NOMO-1 treated with DMSO at 0.1 percent for 48 hours (cell line): ENCODE measurements around the gene SIRT7.

ENCODE experiments used
- DNase-seq: peaks from one replicate; lab custom pipeline; 2025; ENCODE audit not compliant: unreplicated experiment; lab: John Stamatoyannopoulos, UW

The SIRT7 gene

DNA sequence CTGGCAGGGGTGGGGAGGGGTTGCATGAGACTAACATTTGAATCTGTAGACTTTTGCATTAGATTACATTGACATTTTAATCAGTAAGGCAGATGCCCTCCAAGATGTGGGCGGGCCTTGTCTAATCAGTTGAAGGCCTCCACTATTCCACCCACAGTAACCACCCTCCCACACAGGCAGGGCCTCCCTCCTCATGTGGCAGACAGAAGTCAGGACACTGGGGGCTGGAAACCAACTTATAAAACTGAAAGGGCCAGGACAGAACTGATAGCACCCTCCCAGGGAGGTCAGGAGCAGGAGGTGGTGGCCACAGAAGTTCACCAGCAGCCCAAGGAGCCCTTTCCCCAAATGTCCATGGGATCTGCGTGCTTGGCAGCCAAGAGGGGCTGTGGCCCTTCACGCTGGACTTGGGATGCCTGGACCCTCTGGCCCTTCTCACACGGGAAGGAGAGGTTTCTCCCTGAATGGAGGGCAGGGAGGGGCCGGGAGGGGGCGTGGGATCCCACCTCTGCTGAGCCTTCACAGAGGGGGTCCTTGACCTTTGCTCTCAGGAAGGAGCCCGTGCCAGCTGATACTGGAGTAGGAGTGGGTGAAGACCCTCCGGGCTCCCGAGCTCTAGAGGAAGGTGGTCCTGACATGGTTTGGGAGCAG is 14.5 kb upstream of the SIRT7 start:
- no peak for DNase-seq

DNA sequence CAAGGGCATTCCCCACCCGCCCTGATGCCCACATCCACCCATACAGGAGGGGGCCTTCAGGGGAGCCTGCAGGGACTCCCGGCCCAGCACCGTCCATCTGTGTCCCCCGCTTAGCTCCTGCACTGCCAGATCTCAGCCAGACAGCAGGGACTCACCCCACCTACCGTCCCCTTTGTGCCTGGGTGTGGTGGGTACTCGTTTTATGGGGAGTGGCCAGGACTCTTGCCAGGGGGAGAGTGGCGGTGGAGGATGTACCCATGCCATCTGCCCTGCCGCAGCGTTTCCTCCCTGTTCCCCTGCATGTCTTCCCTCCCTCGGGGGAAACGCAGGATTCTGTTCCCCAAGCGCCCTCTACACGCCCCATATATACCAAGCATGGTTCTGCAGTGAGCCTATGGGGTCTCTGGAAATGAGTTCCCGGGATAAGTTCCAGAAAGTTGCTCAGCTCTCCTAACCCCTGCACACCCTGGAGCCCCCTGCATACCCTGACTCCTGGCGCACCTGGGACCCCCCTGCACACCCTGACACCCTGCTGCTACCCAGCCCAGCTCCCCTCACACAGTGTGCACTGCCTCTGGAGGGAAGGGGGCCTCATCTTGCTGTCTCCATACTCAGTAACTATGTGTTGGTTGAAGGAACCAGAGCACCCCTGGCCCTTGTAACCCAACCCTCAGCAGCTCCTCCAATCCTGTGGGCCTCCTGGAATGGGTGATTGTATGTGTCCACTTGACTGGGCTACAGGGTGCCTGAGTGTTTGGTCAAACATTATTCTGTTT is 13.8 kb upstream of the SIRT7 start:
- DNase-seq: no peak

GRCh38 chr17:81931189-81931556 is 13.2 kb upstream of the SIRT7 start:
- no peak for DNase-seq

DNA sequence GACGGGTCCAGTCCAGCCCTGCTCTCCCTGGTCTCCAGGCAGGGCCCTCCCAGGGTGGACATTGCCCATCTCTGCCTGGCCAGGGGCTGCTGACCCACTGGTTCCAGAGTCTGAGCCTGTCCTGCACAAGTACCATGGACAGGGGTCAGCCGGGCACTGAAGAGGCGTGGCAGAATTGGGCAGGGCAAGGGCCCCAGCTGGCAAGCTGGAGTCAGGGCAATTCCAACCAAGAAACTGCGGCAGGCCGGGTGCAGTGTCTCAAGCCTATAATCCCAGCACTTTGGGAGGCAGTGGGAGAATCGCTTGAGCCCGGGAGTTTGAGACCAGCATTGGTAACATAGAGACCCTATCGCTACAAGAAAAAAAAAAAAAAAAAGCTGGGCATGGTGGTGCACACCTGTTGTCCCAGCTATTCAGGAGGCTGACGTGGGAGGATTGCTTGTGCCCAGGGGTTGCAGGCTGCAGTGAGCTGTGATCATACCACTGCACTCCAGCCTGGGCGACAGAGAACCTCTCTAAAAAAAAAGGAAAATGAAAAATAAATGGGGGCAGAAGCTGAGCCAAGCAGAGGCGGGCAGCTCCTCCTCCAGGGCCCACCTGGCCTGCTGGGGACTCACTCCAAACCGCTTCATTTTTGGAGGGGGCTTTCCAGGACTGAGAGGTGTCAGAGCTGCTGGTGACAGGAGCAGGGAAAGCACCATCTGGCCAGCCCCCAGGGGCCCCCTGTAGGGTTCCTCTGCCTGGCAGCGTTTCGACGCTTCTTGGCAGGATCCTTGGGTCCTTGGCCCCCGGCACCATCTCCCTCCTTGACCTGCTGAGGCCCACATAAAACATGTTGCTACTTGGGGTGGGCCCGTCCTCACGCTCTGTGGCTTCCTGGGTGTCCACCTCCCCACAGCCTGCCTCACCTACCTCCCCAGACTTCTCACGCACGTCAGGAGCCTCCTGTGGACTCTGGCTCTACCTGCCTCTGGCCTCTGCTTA is 12.5 kb upstream of the SIRT7 start:
- no peak for DNase-seq

DNA sequence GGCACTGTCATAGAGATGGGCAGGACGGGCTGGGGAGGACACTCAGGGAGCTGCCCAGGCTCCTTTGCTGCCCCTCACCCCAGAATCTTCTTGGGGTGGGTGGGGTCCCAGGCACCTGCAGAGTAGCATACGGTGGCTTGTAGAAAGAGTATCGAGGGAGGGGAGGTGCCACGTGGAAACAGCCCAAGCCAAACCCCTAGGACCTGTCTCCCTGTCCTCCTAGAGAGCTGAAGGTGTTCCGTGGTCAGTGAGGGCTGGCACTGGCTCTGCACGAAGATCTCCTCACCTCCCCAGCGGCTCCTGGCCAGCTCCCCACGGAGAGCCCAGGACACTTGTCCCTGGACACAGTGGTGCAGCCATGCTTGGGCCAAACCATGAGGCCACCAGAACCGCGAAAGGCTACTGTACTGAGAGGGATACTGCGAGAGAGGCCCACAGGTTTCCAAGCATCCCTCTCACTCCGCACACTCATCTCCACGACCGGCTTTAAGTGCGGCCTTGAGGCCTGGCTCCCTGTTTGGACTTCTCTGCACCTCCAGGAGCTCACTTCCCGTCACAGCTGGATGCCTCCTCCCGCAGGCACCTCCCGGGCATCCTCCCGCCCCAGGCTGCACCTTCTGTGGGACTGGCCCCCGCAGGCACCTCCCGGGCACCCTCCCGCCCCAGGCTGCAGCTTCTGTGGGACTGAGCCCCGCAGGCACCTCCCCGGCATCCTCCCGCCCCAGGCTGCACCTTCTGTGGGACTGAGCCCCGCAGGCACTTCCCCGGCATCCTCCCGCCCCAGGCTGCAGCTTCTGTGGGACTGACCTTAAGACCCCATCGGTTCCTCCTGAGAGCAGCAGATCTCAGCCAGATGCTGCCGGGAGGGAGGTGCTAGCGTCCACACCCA is 11.5 kb upstream of the SIRT7 start:
- DNase-seq: no peak

DNA sequence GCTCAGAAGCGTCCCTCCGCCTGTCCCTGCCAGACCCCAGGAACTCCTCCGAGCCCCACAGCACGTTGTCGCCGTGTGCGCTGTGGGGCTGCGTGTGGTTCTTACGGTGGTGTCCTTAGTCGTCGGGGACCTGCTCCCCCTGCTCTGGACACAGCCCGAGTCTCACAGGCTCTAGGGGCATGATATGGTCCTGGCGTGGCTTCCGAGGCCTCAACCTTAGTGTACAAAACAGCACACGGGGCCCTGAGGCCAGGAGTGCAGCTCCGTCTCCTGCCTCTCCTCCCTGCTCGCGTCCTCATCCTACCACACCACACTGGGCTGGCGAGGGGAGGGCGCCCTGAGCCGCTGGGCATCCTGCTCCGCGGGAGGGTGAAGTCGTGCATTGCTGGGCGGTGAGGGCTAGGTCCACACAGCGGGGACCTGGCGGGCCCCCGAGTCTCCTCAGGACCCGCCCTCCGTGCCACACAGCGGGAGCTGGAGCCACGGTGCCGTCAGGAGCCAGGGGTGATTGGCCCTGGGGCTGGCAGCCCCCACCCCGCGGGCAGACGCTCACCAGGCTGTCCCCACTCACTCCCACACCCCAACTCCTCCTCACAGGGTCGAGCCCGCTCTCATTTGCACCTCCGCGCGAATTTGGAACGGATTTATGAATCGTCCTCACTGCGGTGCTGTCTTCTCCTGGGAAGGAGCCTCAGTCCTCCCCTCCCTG is 10.7 kb upstream of the SIRT7 start:
- DNase-seq: no peak

GRCh38 chr17:81927653-81928543 is 9.9 kb upstream of the SIRT7 start, which contains the start of gene MAFG:
MAFG (minus strand) TSS chr17:81927735; CDS start chr17:81923185, 4,550 bp downstream.
- peak; percentile 86 for DNase-seq

GRCh38 chr17:81927152-81927652 is 9.2 kb upstream of the SIRT7 start:
- DNase-seq: no peak

- DNase-seq: peak; percentile 51
Measured at GRCh38 chr17:81926451-81927151, 8.6 kb upstream of the SIRT7 start.

GRCh38 chr17:81925860-81926450 is 8.0 kb upstream of the SIRT7 start:
- DNase-seq: no peak

DNA sequence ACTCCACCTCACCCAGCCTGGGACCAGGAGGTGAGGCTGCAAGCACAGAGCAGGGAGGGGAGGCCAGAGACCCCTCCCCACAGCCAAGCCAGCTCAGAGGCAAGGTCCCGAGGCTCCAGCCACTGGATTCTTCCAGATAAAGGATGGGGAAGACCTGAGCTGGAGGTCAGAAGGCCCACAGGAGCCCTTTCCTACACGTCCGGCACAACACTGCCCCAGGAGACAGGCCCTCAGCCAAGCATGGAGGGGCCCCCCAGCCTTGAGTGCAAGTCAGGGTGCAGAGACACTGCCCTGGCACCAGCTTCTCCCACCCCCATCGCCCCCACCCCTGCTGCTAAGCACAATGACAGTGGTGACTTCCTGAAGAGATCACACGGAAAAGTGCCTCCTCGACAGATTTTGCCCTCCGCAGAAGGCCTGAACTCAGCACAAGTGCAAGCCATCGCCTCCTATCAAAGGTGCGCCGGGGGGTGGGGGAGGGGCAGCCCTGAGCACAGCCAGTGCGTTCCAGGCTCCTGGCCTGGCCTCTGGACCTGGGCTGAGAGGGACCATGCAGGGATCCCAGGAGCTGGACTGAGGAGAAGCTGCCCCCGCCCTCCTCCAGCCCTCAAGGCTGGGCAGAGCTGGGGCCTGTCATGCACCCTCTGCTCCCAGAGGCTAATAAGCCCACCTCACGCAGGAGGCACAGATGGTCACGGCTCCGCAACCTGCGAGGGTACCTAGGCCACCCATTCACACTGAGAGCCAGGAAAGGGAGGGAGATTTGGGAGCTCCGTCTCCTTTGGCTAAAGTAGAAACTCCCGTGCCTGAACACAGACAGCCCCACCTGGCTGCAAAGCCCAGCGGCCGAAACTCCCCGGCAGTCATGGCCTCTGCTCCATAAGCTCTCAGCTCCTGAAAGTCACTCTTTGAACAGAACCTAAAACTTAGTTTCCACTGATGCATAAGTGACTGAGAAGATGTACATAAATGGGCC is 6.9 kb upstream of the SIRT7 start:
- DNase-seq: no peak

GRCh38 chr17:81923302-81924260 is 5.6 kb upstream of the SIRT7 start:
- DNase-seq: peak; percentile 91

- peak; percentile 84 for DNase-seq
Measured at GRCh38 chr17:81922566-81923301, 4.8 kb upstream of the SIRT7 start.

DNA sequence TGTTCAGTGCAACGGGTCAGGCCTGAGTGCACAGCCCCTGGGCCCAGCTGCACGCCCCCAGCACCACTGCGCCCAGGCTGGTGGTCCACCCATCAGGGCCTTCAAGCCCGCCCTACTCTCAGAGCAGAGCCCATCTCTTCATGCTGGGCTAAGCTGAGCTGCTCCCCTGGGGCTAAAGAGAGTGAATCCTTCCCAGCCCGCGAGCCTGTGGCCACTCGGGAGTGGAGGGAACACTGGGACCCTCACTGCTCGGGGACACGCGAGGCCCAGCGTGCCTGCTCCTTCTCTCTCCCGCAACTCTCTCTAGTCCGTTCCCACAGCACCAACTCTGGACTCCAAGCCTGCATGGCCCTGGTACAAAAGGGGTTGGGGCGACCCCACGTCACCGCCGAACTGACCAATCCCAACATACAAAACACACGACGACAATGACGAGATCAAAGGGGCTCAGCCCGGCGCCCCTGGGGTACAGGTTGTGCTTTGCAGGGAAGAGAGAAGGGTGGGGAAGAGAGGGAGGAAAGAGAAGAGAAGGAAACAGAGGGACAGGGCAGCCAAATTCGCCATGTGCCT is 4.1 kb upstream of the SIRT7 start:
- no peak for DNase-seq
